GM10847 (cell line): ENCODE results near the gene TMEM41B.

ENCODE experiments used
- POLR2A ChIP-seq: IDR thresholded peaks from 2 replicates; pipeline ENCODE4 v1.6.1; 2011; ENCODE audit not compliant: insufficient read length; ENCODE audit errors: extremely low read depth

TMEM41B gene

GRCh38 chr11:9314291-9315077 lies at the start of gene TMEM41B:
Gene TMEM41B (minus strand): TSS chr11:9314593. CDS start chr11:9314441, 152 bp downstream.
- peak; percentile 88 for TF ChIP-seq POLR2A

DNA sequence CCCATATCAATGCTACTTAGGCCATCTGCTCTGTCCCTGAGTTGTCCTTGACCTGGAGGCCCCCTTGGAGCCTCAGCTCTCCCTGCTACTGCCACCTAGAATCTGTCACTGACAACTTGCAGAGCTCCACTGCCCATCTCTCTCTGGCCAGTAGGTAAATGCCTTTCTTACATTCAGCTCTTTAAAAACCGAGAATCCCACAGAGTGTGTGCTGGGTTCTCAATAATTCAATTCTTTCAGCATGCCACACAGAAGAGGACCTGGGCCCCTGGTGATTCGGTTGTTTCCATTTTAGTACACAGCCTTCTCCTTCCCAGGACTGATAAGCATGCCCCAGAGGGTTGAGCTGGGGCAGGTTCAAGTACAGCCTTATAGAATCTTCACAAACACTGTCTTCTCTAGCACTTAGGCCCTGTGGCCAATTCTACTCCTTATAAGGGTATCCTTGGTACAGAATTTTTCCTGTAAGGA lies 48.0 kb upstream of the TMEM41B start:
- TF ChIP-seq POLR2A = no peak

DNA sequence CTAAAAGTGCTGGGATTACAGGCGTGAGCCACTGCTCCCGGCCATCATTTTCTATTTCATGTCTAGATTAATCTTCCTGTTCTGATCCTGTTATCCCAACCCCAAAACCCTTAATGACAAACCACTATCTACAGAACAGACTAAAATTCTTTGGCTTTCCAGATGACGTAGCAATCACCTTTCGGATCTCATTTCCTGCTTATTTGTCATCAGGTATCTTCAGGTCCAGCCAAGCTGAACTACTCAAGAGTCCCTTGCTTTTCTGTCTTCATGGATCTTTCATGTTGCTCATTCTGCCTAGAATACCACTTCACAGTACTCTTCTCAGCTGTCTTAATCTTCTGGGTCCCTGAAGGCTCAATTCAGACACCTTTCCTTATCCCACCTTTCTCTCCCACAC lies 42.6 kb upstream of the TMEM41B start:
- no peak for TF ChIP-seq POLR2A

- no peak for TF ChIP-seq POLR2A
Measured at GRCh38 chr11:9351321-9351881, 37.0 kb upstream of the TMEM41B start.

- TF ChIP-seq POLR2A = no peak
Measured at GRCh38 chr11:9347100-9347499, 32.7 kb upstream of the TMEM41B start.

DNA sequence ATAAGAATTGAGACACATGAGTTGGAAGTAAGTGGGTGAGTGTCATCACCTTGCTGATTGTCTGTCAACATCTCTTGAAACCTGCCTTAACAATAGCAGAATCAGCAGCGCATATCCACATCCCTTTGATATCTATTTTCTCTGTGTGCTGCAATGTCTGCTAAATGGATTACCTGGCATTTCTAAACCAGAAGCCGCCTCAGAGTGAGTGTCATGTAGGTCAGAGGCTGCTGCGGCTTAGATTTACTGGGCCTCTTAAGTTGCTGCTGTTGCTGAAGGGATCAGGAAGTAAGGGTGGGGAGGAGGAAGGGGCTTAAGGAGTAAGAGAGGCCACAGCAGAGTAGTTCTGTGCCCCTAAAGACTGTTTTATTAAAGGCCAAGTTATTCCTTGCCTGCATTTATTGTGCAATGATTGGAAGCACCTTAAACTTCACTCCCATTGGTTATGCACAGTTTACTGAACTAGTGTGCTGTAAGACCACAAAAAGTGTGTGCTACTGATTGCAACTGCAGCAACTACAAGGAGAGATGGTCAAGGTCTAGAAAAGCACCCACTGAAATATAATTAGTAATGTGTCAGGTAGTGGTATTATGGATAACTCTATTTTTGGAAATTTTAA lies 29.8 kb upstream of the TMEM41B start:
- no peak for TF ChIP-seq POLR2A

DNA sequence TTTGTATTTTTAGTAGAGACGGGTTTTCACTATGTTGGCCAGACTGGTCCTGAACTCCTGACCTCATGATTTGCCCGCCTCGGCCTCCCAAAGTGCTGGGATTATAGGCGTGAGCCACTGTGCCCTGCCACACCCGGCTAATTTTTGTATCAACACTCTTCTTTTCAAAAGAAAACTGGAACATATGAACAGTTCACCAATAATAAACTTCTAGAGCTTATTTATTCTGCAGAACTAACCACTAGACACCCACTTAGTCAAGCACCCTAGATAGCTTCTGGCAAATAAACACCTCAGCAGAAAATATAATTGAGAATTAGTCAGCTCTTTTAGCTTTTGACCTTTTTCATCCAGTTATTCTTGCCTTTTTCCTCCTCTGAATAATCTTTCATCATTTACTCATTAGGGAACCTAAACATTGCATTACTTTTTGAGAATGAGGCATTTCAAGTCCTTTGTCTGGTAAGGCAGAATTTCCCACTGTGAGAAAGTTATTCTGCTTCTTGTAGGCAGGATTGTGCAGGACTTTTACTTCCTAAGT lies 27.3 kb upstream of the TMEM41B start:
- TF ChIP-seq POLR2A = no peak

DNA sequence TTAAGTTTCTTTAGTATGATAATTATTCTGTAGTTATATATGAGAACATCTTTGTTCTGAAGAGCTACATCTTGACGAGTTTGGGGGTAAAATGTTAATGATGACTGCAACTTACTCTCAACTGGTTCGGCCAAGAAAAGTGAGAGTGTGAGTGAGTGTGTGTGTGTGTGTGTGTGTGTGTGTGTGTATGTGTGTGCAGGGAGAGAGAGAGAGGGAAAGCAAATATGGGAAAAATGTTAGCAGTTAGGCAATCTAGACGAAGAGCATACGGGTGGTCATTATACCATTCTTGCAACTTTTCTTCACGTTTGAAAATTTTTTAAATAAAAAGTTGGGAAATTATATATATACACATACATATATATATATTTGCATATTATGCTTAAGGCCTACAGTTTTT lies 18.3 kb upstream of the TMEM41B start:
- no peak for TF ChIP-seq POLR2A

DNA sequence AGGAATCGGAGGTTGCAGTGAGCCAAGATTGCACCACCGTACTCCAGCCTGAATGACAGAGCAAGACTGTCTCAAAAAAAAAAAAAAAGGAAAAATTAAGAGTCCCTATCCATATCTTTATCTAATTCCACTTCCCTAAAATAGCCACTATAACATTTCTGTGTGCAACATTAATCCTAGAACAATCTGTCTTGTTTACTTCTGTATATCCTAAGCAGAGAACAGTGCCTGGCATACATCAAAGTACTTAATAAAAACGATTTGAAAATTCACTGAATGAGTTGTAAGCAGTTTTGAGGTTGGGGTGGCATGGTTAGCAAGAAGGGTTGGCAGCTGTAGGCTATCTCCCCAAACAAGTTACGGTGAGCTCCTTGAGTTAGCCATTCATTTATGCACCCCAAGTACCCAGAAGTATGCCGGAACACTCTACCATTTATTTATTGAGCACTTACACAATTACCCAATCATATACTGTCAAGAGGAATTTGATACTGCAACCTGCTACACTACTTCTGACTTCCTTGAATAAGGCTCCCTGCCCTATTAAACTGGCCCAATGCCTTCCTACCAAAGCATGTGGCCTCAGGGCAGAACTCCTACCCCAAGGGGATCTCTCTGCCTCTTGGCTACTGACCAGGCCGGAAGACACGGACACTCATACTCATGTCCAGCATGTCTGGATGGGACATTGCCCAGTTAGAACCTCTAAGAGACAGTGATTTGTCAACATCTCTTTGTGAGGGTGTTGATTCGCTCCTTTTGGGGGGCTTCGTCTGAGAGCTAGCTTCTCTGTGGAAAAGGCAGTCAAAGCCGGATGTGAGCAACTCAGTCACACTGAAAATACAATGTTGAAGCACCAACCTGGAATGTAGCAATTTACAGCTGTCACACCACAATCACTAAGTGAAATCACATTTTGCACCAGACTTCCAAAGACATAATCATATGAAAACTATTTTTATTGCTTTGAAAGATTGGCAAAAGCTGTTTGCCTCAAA lies 16.3 kb upstream of the TMEM41B start:
- no peak for TF ChIP-seq POLR2A

DNA sequence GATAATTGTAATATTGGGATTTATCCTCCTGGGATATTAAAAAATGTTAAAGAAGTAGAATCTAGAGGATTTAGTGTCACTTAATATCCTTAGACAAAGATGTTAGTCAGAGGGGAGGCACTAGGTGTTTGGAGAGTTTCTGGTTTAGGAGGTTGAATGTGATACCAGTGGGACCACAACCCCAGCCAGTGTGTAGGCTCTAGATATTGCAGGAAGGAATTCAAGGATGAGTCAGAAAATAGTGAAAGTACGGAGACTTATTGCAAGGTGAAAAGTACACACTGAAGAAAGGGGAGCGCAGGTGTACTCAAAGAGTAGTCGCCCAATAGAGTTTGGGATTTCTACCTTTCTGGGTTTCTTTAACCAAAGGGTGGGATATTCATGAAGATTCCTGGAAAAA lies 5.7 kb upstream of the TMEM41B start:
- TF ChIP-seq POLR2A = no peak

DNA sequence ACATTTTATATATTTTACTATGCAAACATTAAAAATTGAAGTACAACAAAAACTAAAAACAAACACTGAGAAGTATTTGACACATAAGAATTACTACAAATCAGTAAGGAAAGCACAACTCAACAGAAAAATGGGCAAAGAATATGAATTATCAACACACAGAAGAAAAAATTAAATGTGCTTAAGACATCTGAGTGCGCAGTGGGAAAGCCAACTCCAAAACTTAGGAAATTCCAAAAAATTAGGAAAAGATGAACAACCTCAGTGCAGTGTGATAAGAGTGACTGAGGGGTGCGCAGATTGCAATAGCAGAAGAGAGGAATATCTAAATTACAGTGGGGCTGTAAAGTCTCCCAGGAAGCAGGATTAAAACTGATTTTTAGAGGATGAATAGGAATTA lies 1.9 kb upstream of the TMEM41B start:
- no peak for TF ChIP-seq POLR2A

DNA sequence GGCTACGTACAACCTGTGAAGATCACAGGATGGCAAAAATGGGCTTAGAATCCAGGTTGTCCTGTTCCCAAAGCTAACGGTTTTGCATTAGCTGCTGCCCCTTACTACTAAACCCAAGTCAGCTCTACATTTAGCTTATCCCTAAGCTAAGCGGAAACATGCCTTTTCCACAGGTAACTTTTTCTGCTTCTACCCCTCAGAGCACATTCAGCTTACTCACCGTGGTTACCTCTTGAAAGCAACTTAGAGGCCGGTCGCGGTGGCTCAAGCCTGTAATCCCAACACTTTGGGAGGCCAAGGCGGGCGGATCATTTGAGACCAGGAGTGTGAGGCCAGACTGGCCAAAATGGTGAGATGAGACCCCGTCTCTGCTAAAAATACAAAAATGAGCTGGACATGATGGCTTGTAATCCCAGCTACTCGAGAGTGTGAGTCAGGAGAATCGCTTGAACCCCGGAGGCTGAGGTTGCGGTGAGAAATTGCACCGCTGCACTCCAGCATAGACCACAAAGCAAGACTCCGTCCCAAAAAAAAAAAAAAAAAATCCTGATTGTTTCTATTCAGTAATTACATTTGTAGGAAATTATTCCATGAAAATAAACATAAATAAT lies 790 bp upstream of the TMEM41B start:
- TF ChIP-seq POLR2A = no peak

- TF ChIP-seq POLR2A = no peak
Measured at GRCh38 chr11:9313648-9314290, 624 bp downstream of the TMEM41B start.

- TF ChIP-seq POLR2A = no peak
Measured at GRCh38 chr11:9310485-9311090, 3.8 kb downstream of the TMEM41B start.

DNA sequence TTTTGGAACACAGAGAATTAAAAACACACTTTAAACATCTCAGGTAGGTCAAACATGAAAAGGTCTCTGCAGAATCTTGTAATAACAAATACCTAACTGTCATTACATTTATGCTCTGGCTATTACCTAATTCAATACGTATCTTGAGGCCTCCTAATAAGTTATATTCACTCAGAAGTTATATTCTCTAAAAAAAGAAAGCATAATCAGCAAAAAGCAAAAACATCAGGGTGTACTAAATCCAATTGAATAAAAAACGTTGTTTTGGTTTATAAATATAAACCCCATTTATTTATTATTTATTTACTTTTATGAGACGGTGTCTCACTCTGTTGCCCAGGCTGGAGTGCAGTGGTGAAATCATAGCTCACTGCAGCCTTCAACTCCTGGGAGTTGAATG lies 10.2 kb downstream of the TMEM41B start:
- no peak for TF ChIP-seq POLR2A
